Spleen (tissue), 11 donors: ENCODE measurements around the gene ZMIZ1. TPM values are rescaled to one million over a fixed set of nuclear protein-coding genes. Genes with fewer than 3 reads are reported as not detected.

Source experiments
- DNase-seq: peaks from one replicate; pipeline ENCODE4 v3.0.0-alpha.2; 2020
- H3K27ac ChIP-seq, 8 donors: fragments of 200-600 bp; sonication (generic) in 7 of 8; 1 replicate in 4 of 8; 2 replicates in 4 of 8; pipeline versions ENCODE4 v1.5.0 to v1.8.0; 2016 to 2021; ENCODE audit warnings: inconsistent platforms in 4 of 8, mild to moderate bottlenecking in 4 of 8, moderate library complexity in 1 of 8
- H3K27me3 ChIP-seq, 7 donors: fragments of 200-600 bp; sonication (generic) in 6 of 7; replicated peaks in 1 of 7; 1 replicate in 4 of 7; 2 replicates in 3 of 7; pipeline versions ENCODE4 v1.5.0 to v1.8.0; 2016 to 2021; ENCODE audit warnings: inconsistent platforms in 3 of 7, mild to moderate bottlenecking in 1 of 7
- H3K36me3 ChIP-seq, 6 donors: fragments of 200-600 bp; sonication (generic) in 5 of 6; 1 replicate in 4 of 6; 2 replicates in 2 of 6; pipeline versions ENCODE4 v1.5.0 to v1.8.0; 2016 to 2021; ENCODE audit warnings: inconsistent platforms in 2 of 6
- H3K4me1 ChIP-seq, 6 donors: fragments of 200-600 bp; sonication (generic) in 5 of 6; 1 replicate in 3 of 6; 2 replicates in 3 of 6; pipeline versions ENCODE4 v1.5.0 to v1.8.0; 2016 to 2021; ENCODE audit warnings: inconsistent platforms in 3 of 6
- H3K4me3 ChIP-seq, 8 donors: fragments of 200-600 bp; sonication (generic) in 7 of 8; 1 replicate in 4 of 8; 2 replicates in 4 of 8; pipeline versions ENCODE4 v1.5.0 to v1.8.0; 2016 to 2021; ENCODE audit warnings: inconsistent platforms in 4 of 8, mild to moderate bottlenecking in 4 of 8, moderate library complexity in 2 of 8
- H3K9me3 ChIP-seq, 8 donors: fragments of 200-600 bp; sonication (generic) in 7 of 8; 1 replicate in 4 of 8; 2 replicates in 4 of 8; pipeline versions ENCODE4 v1.5.0 to v1.8.0; 2016 to 2021; ENCODE audit warnings: inconsistent platforms in 4 of 8
- CTCF ChIP-seq, 11 experiments: fragments of 200-600 bp in 7 of 11; fragments of 450-650 bp in 4 of 11; sonication (generic) in 4 of 11; IDR thresholded peaks in 8 of 11; conservative IDR thresholded peaks in 3 of 11; 1 replicate in 7 of 11; 2 replicates in 4 of 11; pipeline versions ENCODE4 v1.4.0 to v1.8.0; 2016 to 2021; ENCODE audit warnings: antibody characterized with exemption in 11 of 11, inconsistent platforms in 4 of 11, mild to moderate bottlenecking in 1 of 11
- POLR2A ChIP-seq, 3 donors: fragments of 450-650 bp; IDR thresholded peaks; one replicate each; pipeline ENCODE4 v1.5.1; 2017; ENCODE audit warnings: antibody characterized with exemption in 3 of 3, mild to moderate bottlenecking in 1 of 3
- POLR2AphosphoS5 ChIP-seq, 3 donors: sonication (generic); formaldehyde crosslinking; IDR thresholded peaks; one replicate each; pipeline ENCODE4 v1.5.1; 2017; ENCODE audit warnings: antibody characterized with exemption in 3 of 3
- WGBS, 5 donors: extraction: QIAGEN DNeasy Blood & Tissue Kit in 3 of 5; methylation state at CpG; one replicate each; pipeline versions ENCODE4 v1.1.5 to v1.1.7; 2013 to 2018; 5-methylcytosine and 5-hydroxymethylcytosine counted together
- intact Hi-C: fragments of 100-400 bp; cut with DNase I; formaldehyde crosslinking; loops from one replicate; pipeline ENCODE4 v1.15.0; 2023; ENCODE audit warnings: low total_unique reads
- polyA plus RNA-seq, 3 donors: library from polyadenylated mRNA; stranded (reverse); fragments of 200-250 nt; gene quantifications; one replicate each; pipeline ENCODE4 v1.2.1, GENCODE V29; 2013
- total RNA-seq, 7 donors: library from RNA; depleted of rRNA in 3 of 7; stranded (reverse); fragments of >200 nt in 3 of 7; fragmentation: NEBNext Ultra II Directional in 4 of 7; extraction: Animal tissue kit (Norgen Biotek cat#: 25700) in 4 of 7; gene quantifications; one replicate each; pipeline versions ENCODE4 v1.1.0 to v1.2.1, GENCODE V29; 2016 to 2021
- donor health status: healthy with polysubstance abuse.
- donor health status: DM: no; HTN: no; CAD: no; lungs with moderate emphysema.
- donor health status: DM: no; HTN: no; CAD: no.
- donor health status: Bipolar disorder and iron deficiency.
- donor health status: healthy.
- donor health status: DM: no; HTN: no; CAD: no.
- donor health status: DM: yes; HTN: yes; CAD: no.

The ZMIZ1 gene
- total and polyA plus RNA-seq, 10 donors: 10.7 to 210 (median 125) TPM

GRCh38 chr10:79304479-79305087 lies 235.8 kb downstream of the ZMIZ1 start:
- peaks cover 3 to 100% (median 98%) of the 10 kb centered on the region in 6 donors for H3K36me3 ChIP-seq
- intact Hi-C loops: no loop called here
- WGBS, 5 donors: 77 to 92% (median 79%) methylated on average over 6 of the region's 6 CpGs

GRCh38 chr10:79305515-79305914 lies 236.7 kb downstream of the ZMIZ1 start:
- no peaks in the 10 kb centered on the region for H3K9me3 ChIP-seq
- no peak overlapping the region for H3K27ac ChIP-seq
- TF ChIP-seq CTCF (IDR thresholded peaks at IDR 0.05 in 8 of 11, conservative IDR thresholded peaks at IDR 0.05 in 3 of 11): no peak
- 86 to 95% (median 90%) methylated on average over 8 of the region's 8 CpGs for WGBS, 5 donors
- peaks cover 3 to 100% (median 98%) of the 10 kb centered on the region in 6 donors for H3K36me3 ChIP-seq
- intact Hi-C loops: no loop called here
- no peak for DNase-seq
- H3K4me3 ChIP-seq: no peak overlapping the region
- peaks cover 0 to 20% (median 4%) of the 10 kb centered on the region in 6 donors for H3K4me1 ChIP-seq
- no peaks in the 10 kb centered on the region for H3K27me3 ChIP-seq

More at GRCh38 chr10:79304479-79305087, 235.8 kb downstream of the ZMIZ1 start:
- TF ChIP-seq CTCF (IDR thresholded peaks at IDR 0.05 in 8 of 11, conservative IDR thresholded peaks at IDR 0.05 in 3 of 11) (no peak), POLR2AphosphoS5 (IDR thresholded peaks at IDR 0.05) (no peak), POLR2A (IDR thresholded peaks at IDR 0.05) (no peak)
- no peak overlapping the region for H3K4me3 ChIP-seq
- no peak overlapping the region for H3K27ac ChIP-seq
- DNase-seq: no peak
- H3K9me3 ChIP-seq: no peaks in the 10 kb centered on the region
- no peaks in the 10 kb centered on the region for H3K27me3 ChIP-seq
- H3K4me1 ChIP-seq: peaks cover 0 to 14% (median 4%) of the 10 kb centered on the region in 6 donors

- H3K4me3 ChIP-seq: no peak overlapping the region
- TF ChIP-seq CTCF (IDR thresholded peaks at IDR 0.05 in 8 of 11, conservative IDR thresholded peaks at IDR 0.05 in 3 of 11) (no peak), POLR2AphosphoS5 (IDR thresholded peaks at IDR 0.05) (peak in 1 of 3 donors; percentile 36)
- 84 to 91% (median 91%) methylated on average over 11 to 15 of the region's 15 CpGs for WGBS, 5 donors
- H3K9me3 ChIP-seq: no peaks in the 10 kb centered on the region
- DNase-seq: no peak
- intact Hi-C loops: no loop called here
- H3K4me1 ChIP-seq: peaks cover 0 to 21% (median 4%) of the 10 kb centered on the region in 6 donors
- H3K27ac ChIP-seq: no peak overlapping the region
- peaks cover 3 to 100% (median 98%) of the 10 kb centered on the region in 6 donors for H3K36me3 ChIP-seq
- no peaks in the 10 kb centered on the region for H3K27me3 ChIP-seq
These were observed 237.2 kb downstream of the ZMIZ1 start for GRCh38 chr10:79305988-79306387.

- Histone ChIP-seq H3K9me3 (no peaks in the 10 kb centered on the region), H3K36me3 (peaks cover 3 to 100% (median 96%) of the 10 kb centered on the region in 6 donors), H3K27ac (peak overlapping the region in 2 of 8 donors; percentile 5 to 7), H3K27me3 (no peaks in the 10 kb centered on the region), H3K4me1 (peaks cover 0 to 21% (median 4%) of the 10 kb centered on the region in 6 donors), H3K4me3 (no peak overlapping the region)
- no peak for DNase-seq
- WGBS, 5 donors: 86 to 96% (median 90%) methylated on average over 4 to 8 of the region's 8 CpGs
- peak in 1 of 3 donors; percentile 16 for TF ChIP-seq POLR2AphosphoS5 (IDR thresholded peaks at IDR 0.05)
- no peak for TF ChIP-seq POLR2A (IDR thresholded peaks at IDR 0.05)
- no peak for TF ChIP-seq CTCF (IDR thresholded peaks at IDR 0.05 in 8 of 11, conservative IDR thresholded peaks at IDR 0.05 in 3 of 11)
- intact Hi-C loops: no loop called here
These were observed 238.0 kb downstream of the ZMIZ1 start for GRCh38 chr10:79306644-79307220.
